HL-60 (cell line): ENCODE measurements around the gene USP36.

Source experiments
- DNase-seq, 2 experiments: peaks; one replicate each; pipeline ENCODE4 v3.0.0-alpha.2; 2010 to 2020; ENCODE audit warnings: low read depth in 1 of 2, low spot score in 1 of 2
- H3K27ac ChIP-seq: fragments of 250-450 bp; sonication (Bioruptor Pico); replicated peaks from 2 replicates; pipeline ENCODE4 v1.5.1; 2020; ENCODE audit warnings: mild to moderate bottlenecking, moderate library complexity
- H3K27me3 ChIP-seq: fragments of 250-450 bp; sonication (Bioruptor Pico); 2 replicates; pipeline ENCODE4 v1.5.1; 2021; ENCODE audit warnings: mild to moderate bottlenecking, moderate library complexity; ENCODE audit not compliant: insufficient read depth, poor library complexity, severe bottlenecking
- H3K4me3 ChIP-seq: replicated peaks from 2 replicates; pipeline ENCODE4 v1.5.1; 2011; ENCODE audit warnings: mild to moderate bottlenecking, control low read depth, low read length; ENCODE audit not compliant: insufficient read depth
- GABPA ChIP-seq: IDR thresholded peaks from 2 replicates; pipeline ENCODE4 v1.6.1; 2012; ENCODE audit warnings: low read depth
- POLR2AphosphoS5 ChIP-seq: IDR thresholded peaks from 2 replicates; pipeline ENCODE4 v1.6.1; 2012; ENCODE audit warnings: low read depth
- SPI1 ChIP-seq: IDR thresholded peaks from 2 replicates; pipeline ENCODE4 v1.6.1; 2012; ENCODE audit warnings: low read depth, mild to moderate bottlenecking, borderline replicate concordance
- TF ChIP-seq, protein P1 (sequence below): IDR thresholded peaks from 2 replicates; pipeline ENCODE4 v1.6.1; 2012; ENCODE audit warnings: low read depth; ENCODE audit not compliant: insufficient replicate concordance
- TF ChIP-seq, protein P2 (sequence below): IDR thresholded peaks from one replicate; pipeline ENCODE4 v1.5.1; 2011; ENCODE audit warnings: low read length, control low read depth, inconsistent platforms; ENCODE audit not compliant: insufficient read depth

Gene USP36

GRCh38 chr17:78884148-78884825 lies 43.7 kb upstream of the USP36 start:
- H3K27ac ChIP-seq: peak overlapping the region; percentile 93
- no peak for DNase-seq
- H3K4me3 ChIP-seq: no peak overlapping the region
- H3K27me3 ChIP-seq: no peaks in the 10 kb centered on the region
- TF ChIP-seq, protein P1, sequence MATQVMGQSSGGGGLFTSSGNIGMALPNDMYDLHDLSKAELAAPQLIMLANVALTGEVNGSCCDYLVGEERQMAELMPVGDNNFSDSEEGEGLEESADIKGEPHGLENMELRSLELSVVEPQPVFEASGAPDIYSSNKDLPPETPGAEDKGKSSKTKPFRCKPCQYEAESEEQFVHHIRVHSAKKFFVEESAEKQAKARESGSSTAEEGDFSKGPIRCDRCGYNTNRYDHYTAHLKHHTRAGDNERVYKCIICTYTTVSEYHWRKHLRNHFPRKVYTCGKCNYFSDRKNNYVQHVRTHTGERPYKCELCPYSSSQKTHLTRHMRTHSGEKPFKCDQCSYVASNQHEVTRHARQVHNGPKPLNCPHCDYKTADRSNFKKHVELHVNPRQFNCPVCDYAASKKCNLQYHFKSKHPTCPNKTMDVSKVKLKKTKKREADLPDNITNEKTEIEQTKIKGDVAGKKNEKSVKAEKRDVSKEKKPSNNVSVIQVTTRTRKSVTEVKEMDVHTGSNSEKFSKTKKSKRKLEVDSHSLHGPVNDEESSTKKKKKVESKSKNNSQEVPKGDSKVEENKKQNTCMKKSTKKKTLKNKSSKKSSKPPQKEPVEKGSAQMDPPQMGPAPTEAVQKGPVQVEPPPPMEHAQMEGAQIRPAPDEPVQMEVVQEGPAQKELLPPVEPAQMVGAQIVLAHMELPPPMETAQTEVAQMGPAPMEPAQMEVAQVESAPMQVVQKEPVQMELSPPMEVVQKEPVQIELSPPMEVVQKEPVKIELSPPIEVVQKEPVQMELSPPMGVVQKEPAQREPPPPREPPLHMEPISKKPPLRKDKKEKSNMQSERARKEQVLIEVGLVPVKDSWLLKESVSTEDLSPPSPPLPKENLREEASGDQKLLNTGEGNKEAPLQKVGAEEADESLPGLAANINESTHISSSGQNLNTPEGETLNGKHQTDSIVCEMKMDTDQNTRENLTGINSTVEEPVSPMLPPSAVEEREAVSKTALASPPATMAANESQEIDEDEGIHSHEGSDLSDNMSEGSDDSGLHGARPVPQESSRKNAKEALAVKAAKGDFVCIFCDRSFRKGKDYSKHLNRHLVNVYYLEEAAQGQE: no peak
- TF ChIP-seq GABPA (no peak), SPI1 (no peak), POLR2AphosphoS5 (no peak)
- TF ChIP-seq, protein P2, sequence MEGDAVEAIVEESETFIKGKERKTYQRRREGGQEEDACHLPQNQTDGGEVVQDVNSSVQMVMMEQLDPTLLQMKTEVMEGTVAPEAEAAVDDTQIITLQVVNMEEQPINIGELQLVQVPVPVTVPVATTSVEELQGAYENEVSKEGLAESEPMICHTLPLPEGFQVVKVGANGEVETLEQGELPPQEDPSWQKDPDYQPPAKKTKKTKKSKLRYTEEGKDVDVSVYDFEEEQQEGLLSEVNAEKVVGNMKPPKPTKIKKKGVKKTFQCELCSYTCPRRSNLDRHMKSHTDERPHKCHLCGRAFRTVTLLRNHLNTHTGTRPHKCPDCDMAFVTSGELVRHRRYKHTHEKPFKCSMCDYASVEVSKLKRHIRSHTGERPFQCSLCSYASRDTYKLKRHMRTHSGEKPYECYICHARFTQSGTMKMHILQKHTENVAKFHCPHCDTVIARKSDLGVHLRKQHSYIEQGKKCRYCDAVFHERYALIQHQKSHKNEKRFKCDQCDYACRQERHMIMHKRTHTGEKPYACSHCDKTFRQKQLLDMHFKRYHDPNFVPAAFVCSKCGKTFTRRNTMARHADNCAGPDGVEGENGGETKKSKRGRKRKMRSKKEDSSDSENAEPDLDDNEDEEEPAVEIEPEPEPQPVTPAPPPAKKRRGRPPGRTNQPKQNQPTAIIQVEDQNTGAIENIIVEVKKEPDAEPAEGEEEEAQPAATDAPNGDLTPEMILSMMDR: no peak

DNA sequence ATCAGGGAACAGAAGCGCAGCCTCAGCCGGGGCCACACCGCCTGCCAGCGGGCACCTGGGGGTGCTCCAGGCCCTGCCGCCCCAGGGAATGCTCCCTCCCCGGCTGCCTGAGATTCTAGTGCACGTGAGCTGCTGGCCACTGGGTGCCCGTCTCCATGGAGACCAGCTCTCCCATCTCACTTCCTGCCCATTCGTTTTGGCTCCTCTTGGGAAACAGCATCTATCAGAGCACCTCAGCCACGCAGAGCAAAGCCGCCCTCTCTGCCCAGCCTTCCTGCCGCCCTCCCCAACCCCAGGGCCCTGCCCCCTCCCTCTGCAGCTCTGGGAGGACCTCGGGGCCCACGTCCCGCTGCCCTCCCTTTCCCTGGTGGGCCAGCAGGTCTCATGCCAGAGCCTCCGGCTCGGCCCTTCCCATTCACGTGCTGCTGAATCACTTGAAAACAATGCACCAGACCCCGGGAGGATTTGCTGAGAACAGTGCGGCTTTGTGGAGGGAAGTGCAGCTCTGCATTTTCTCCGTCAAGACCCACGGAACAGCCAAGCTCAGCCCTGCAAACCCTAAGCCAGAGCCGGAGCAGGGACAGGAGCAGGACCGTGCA lies 43.0 kb upstream of the USP36 start:
- DNase-seq: peak; percentile 60 to 70

GRCh38 chr17:78883089-78883532 lies 42.5 kb upstream of the USP36 start:
- peak; percentile 75 to 76 for DNase-seq
- Histone ChIP-seq H3K27ac (peak overlapping the region; percentile 93), H3K4me3 (no peak overlapping the region)

More for the DNA sequence above, 43.0 kb upstream of the USP36 start:
- peak overlapping the region; percentile 93 for H3K27ac ChIP-seq
- no peaks in the 10 kb centered on the region for H3K27me3 ChIP-seq
- TF ChIP-seq, protein P2: no peak
- TF ChIP-seq, protein P1: no peak
- no peak for TF ChIP-seq GABPA
- no peak for TF ChIP-seq SPI1
- no peak for TF ChIP-seq POLR2AphosphoS5
- H3K4me3 ChIP-seq: no peak overlapping the region

More at GRCh38 chr17:78883089-78883532, 42.5 kb upstream of the USP36 start:
- TF ChIP-seq GABPA (peak; percentile 81), POLR2AphosphoS5 (no peak), SPI1 (no peak)
- TF ChIP-seq, protein P2: no peak
- no peaks in the 10 kb centered on the region for H3K27me3 ChIP-seq
